Ishikawa (cell line): ENCODE measurements around the gene GGT6.

Experiments used
- CEBPB ChIP-seq: IDR thresholded peaks from 2 replicates; pipeline ENCODE4 v1.6.1; 2012
- CREB1 ChIP-seq: IDR thresholded peaks from 2 replicates; pipeline ENCODE4 v1.6.1; 2012; ENCODE audit warnings: low read depth
- EP300 ChIP-seq: IDR thresholded peaks from 2 replicates; pipeline ENCODE4 v1.6.1; 2012; ENCODE audit warnings: borderline replicate concordance
- FOXM1 ChIP-seq: IDR thresholded peaks from 2 replicates; pipeline ENCODE4 v1.6.1; 2012; ENCODE audit warnings: low read depth, borderline replicate concordance
- NFIC ChIP-seq: IDR thresholded peaks from 2 replicates; pipeline ENCODE4 v1.6.1; 2012
- RAD21 ChIP-seq: IDR thresholded peaks from 2 replicates; pipeline ENCODE4 v1.6.1; 2012; ENCODE audit warnings: low read depth
- TAF1 ChIP-seq: IDR thresholded peaks from 2 replicates; pipeline ENCODE4 v1.6.1; 2012; ENCODE audit warnings: low read depth, mild to moderate bottlenecking
- TEAD4 ChIP-seq: IDR thresholded peaks from 2 replicates; pipeline ENCODE4 v1.6.1; 2012
- TF ChIP-seq, protein P1 (sequence below): IDR thresholded peaks from 2 replicates; pipeline ENCODE4 v1.6.1; 2012; ENCODE audit warnings: low read depth, mild to moderate bottlenecking
- TF ChIP-seq, protein P2 (sequence below): IDR thresholded peaks from 2 replicates; pipeline ENCODE4 v1.6.1; 2012
- TF ChIP-seq, protein P3 (sequence below): IDR thresholded peaks from 2 replicates; pipeline ENCODE4 v1.6.1; 2012

DNA sequence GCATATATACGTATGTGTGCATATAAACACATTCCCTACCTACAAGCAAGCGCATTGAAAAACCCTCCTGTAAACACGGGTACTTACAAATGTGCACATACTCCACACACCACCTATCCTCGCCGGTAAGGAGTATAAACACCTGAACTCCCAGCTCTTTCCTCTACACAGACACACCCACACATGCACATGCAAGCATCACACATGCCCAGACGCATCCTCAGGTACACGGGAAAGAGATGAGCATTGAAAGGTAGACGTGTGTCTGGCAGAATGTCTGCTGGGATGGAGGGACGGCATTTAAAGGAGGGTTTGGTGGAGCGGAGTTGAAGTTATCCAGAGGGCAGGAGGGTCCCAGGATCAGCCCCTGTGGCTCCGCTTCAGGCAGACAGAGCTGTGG is 19.3 kb upstream of the GGT6 start:
- no peak for TF ChIP-seq EP300
- TF ChIP-seq, protein P1, sequence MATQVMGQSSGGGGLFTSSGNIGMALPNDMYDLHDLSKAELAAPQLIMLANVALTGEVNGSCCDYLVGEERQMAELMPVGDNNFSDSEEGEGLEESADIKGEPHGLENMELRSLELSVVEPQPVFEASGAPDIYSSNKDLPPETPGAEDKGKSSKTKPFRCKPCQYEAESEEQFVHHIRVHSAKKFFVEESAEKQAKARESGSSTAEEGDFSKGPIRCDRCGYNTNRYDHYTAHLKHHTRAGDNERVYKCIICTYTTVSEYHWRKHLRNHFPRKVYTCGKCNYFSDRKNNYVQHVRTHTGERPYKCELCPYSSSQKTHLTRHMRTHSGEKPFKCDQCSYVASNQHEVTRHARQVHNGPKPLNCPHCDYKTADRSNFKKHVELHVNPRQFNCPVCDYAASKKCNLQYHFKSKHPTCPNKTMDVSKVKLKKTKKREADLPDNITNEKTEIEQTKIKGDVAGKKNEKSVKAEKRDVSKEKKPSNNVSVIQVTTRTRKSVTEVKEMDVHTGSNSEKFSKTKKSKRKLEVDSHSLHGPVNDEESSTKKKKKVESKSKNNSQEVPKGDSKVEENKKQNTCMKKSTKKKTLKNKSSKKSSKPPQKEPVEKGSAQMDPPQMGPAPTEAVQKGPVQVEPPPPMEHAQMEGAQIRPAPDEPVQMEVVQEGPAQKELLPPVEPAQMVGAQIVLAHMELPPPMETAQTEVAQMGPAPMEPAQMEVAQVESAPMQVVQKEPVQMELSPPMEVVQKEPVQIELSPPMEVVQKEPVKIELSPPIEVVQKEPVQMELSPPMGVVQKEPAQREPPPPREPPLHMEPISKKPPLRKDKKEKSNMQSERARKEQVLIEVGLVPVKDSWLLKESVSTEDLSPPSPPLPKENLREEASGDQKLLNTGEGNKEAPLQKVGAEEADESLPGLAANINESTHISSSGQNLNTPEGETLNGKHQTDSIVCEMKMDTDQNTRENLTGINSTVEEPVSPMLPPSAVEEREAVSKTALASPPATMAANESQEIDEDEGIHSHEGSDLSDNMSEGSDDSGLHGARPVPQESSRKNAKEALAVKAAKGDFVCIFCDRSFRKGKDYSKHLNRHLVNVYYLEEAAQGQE, result no peak
- no peak for TF ChIP-seq TAF1
- TF ChIP-seq CEBPB, result no peak
- TF ChIP-seq RAD21, result no peak
- TF ChIP-seq CREB1, result no peak
- no peak for TF ChIP-seq TEAD4
- TF ChIP-seq, protein P2, sequence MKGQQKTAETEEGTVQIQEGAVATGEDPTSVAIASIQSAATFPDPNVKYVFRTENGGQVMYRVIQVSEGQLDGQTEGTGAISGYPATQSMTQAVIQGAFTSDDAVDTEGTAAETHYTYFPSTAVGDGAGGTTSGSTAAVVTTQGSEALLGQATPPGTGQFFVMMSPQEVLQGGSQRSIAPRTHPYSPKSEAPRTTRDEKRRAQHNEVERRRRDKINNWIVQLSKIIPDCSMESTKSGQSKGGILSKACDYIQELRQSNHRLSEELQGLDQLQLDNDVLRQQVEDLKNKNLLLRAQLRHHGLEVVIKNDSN, result no peak
- TF ChIP-seq NFIC, result no peak
- TF ChIP-seq, protein P3, sequence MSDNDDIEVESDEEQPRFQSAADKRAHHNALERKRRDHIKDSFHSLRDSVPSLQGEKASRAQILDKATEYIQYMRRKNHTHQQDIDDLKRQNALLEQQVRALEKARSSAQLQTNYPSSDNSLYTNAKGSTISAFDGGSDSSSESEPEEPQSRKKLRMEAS, result no peak
- TF ChIP-seq FOXM1, result no peak
